Panc1 (cell line): ENCODE measurements around the gene NAA11. TPM values are rescaled to one million over a fixed set of nuclear protein-coding genes. Genes with fewer than 3 reads are reported as not detected.
"Not testable (repeated sequence)": the region's sequence is repeated elsewhere in the genome, so short reads cannot be mapped to it uniquely, and the experiment has no call there.

Experiments
- ATAC-seq: fragments of 200-7000 bp; cut with Tn5 transposase; 2 replicates; pipeline ENCODE4 v1.9.1; 2020; ENCODE audit warnings: mild to moderate bottlenecking, moderate library complexity
- BruUV-seq: library from RNA; stranded (reverse); fragments of 400-500 nt; replicated peaks from 2 replicates; lab custom pipeline; 2021; lab: Mats Ljungman, UMichigan
- CTCF ChIA-PET: fragments of 300-600 bp; sonication (Branson Sonifier 250); formaldehyde crosslinking; loops from one replicate; lab custom pipeline; 2022; ENCODE audit warnings: antibody characterized with exemption; lab: Charles Lee
- POLR2A ChIA-PET: fragments of 300-600 bp; sonication (Branson Sonifier 250); formaldehyde crosslinking; loops from one replicate; lab custom pipeline; 2022; ENCODE audit warnings: antibody characterized with exemption; lab: Charles Lee
- DNase-seq: peaks from one replicate; pipeline ENCODE4 v3.0.0-alpha.2; 2010; ENCODE audit warnings: low read depth, low spot score
- H3K27ac ChIP-seq: 2 replicates; pipeline ENCODE4 v1.5.1; 2011; ENCODE audit warnings: mild to moderate bottlenecking, low read length, inconsistent platforms
- H3K27me3 ChIP-seq: fragments of 200-500 bp; sonication (Bioruptor generic); 2 replicates; pipeline ENCODE4 v1.6.0; 2014; ENCODE audit warnings: low read length, inconsistent platforms; ENCODE audit not compliant: control insufficient read depth, insufficient read depth
- H3K36me3 ChIP-seq: fragments of 200-500 bp; sonication (Bioruptor generic); 2 replicates; pipeline ENCODE4 v1.5.1; 2014; ENCODE audit warnings: inconsistent platforms, mild to moderate bottlenecking, low read length, moderate library complexity; ENCODE audit not compliant: control insufficient read depth, insufficient read depth
- H3K4me1 ChIP-seq: 2 replicates; pipeline ENCODE4 v1.5.1; 2011; ENCODE audit warnings: inconsistent platforms, mild to moderate bottlenecking, low read length, moderate library complexity; ENCODE audit not compliant: control insufficient read depth, insufficient read depth
- H3K4me3 ChIP-seq, 2 experiments: 2 replicates each; pipeline ENCODE4 v1.5.1; 2011 to 2012; ENCODE audit warnings: low read depth in 2 of 2, low read length in 2 of 2, mild to moderate bottlenecking in 2 of 2, inconsistent platforms in 1 of 2, moderate library complexity in 1 of 2
- H3K9me3 ChIP-seq: fragments of 200-500 bp; sonication (Bioruptor generic); 2 replicates; pipeline ENCODE4 v1.5.1; 2014; ENCODE audit warnings: low read depth, mild to moderate bottlenecking, inconsistent platforms, low read length, moderate library complexity; ENCODE audit not compliant: control insufficient read depth, insufficient read depth
- POLR2AphosphoS5 ChIP-seq: IDR thresholded peaks from 2 replicates; pipeline ENCODE4 v1.6.1; 2012; ENCODE audit warnings: mild to moderate bottlenecking, low read depth, low read length, moderate library complexity
- SIN3A ChIP-seq: IDR thresholded peaks from 2 replicates; pipeline ENCODE4 v1.6.1; 2012; ENCODE audit warnings: low read depth, mild to moderate bottlenecking, low read length, moderate library complexity, borderline replicate concordance; ENCODE audit not compliant: insufficient read depth
- TCF7L2 ChIP-seq: IDR thresholded peaks from 2 replicates; pipeline ENCODE4 v1.6.1; 2011; ENCODE audit warnings: mild to moderate bottlenecking, low read depth, low read length, inconsistent platforms
- in situ Hi-C: cut with HindIII; loops from 2 replicates; pipeline ENCODE4 v1.10.0; 2016; ENCODE audit warnings: low sequenced_read_pairs, low pct_unique_long_range_greater_than_20kb
- intact Hi-C: fragments of 100-400 bp; cut with micrococcal nuclease; formaldehyde crosslinking; loops from one replicate; pipeline ENCODE4 v1.10.0; 2022; ENCODE audit not compliant: unreplicated experiment
- total RNA-seq: library from RNA; stranded (reverse); gene quantifications from one replicate; pipeline ENCODE4 v1.2.1, GENCODE V29; 2021; ENCODE audit not compliant: unreplicated experiment
- TF ChIP-seq, protein P1 (sequence below): fragments of 450-650 bp; IDR thresholded peaks from 2 replicates; pipeline ENCODE4 v1.5.1; 2017; ENCODE audit warnings: mild to moderate bottlenecking
- TF ChIP-seq, protein P2 (sequence below), 2 experiments: IDR thresholded peaks; 2 replicates each; pipeline ENCODE4 v1.6.1; 2011 to 2012; ENCODE audit warnings: low read depth in 2 of 2, control low read depth in 1 of 2, low read length in 1 of 2, mild to moderate bottlenecking in 1 of 2, moderate library complexity in 1 of 2; ENCODE audit not compliant: insufficient read depth in 1 of 2

Gene NAA11
- total RNA-seq, 1 experiment from 2014 or later: not detected

- POLR2A ChIA-PET: no interaction called here
- DNase-seq (no peak), ATAC-seq (no peak)
- CTCF ChIA-PET: no interaction called here
- in situ Hi-C loops (no loop called here), intact Hi-C loops (no loop called here)
- no peak overlapping the region for H3K4me3 ChIP-seq
- H3K27me3 ChIP-seq: no peaks in the 10 kb centered on the region
- H3K4me1 ChIP-seq: no peaks in the 10 kb centered on the region
- TF ChIP-seq SIN3A (no peak), POLR2AphosphoS5 (no peak), TCF7L2 (no peak)
- TF ChIP-seq, protein P1, sequence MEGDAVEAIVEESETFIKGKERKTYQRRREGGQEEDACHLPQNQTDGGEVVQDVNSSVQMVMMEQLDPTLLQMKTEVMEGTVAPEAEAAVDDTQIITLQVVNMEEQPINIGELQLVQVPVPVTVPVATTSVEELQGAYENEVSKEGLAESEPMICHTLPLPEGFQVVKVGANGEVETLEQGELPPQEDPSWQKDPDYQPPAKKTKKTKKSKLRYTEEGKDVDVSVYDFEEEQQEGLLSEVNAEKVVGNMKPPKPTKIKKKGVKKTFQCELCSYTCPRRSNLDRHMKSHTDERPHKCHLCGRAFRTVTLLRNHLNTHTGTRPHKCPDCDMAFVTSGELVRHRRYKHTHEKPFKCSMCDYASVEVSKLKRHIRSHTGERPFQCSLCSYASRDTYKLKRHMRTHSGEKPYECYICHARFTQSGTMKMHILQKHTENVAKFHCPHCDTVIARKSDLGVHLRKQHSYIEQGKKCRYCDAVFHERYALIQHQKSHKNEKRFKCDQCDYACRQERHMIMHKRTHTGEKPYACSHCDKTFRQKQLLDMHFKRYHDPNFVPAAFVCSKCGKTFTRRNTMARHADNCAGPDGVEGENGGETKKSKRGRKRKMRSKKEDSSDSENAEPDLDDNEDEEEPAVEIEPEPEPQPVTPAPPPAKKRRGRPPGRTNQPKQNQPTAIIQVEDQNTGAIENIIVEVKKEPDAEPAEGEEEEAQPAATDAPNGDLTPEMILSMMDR: no peak
- TF ChIP-seq, protein P2, sequence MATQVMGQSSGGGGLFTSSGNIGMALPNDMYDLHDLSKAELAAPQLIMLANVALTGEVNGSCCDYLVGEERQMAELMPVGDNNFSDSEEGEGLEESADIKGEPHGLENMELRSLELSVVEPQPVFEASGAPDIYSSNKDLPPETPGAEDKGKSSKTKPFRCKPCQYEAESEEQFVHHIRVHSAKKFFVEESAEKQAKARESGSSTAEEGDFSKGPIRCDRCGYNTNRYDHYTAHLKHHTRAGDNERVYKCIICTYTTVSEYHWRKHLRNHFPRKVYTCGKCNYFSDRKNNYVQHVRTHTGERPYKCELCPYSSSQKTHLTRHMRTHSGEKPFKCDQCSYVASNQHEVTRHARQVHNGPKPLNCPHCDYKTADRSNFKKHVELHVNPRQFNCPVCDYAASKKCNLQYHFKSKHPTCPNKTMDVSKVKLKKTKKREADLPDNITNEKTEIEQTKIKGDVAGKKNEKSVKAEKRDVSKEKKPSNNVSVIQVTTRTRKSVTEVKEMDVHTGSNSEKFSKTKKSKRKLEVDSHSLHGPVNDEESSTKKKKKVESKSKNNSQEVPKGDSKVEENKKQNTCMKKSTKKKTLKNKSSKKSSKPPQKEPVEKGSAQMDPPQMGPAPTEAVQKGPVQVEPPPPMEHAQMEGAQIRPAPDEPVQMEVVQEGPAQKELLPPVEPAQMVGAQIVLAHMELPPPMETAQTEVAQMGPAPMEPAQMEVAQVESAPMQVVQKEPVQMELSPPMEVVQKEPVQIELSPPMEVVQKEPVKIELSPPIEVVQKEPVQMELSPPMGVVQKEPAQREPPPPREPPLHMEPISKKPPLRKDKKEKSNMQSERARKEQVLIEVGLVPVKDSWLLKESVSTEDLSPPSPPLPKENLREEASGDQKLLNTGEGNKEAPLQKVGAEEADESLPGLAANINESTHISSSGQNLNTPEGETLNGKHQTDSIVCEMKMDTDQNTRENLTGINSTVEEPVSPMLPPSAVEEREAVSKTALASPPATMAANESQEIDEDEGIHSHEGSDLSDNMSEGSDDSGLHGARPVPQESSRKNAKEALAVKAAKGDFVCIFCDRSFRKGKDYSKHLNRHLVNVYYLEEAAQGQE (IDR thresholded peaks at IDR 0.05; ENCODE audit: insufficient read depth in 1 of 2, low read depth in 2 of 2, low read length in 1 of 2): no peak
- H3K27ac ChIP-seq: no peak overlapping the region
- BruUV-seq: no TSS peak
- H3K9me3 ChIP-seq: no peaks in the 10 kb centered on the region
- no peaks in the 10 kb centered on the region for H3K36me3 ChIP-seq
Observed at GRCh38 chr4:79281566-79282359, 44.1 kb downstream of the NAA11 start.

DNA sequence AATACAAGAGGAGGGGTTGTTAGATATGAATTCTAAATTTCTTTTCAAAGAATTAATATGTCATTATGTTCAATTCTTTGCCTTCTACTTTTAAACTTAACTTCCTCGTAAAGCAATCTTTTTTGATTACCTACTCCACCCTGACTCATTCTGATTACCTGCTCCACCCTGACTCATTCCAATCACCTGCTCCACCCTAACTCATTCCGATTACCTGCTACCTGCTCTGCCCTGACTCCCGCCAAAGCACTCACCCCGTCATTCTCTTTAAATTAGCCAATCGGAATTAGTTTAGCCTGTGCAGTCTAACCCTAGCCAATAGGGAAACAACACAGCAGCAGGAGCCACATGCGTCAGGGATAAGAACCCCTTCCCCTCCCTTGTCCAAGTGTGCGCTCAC lies 48.4 kb downstream of the NAA11 start:
- H3K9me3 ChIP-seq, H3K4me1 ChIP-seq, POLR2A ChIA-PET, H3K36me3 ChIP-seq, ATAC-seq, in situ Hi-C loops, H3K27ac ChIP-seq, DNase-seq, H3K27me3 ChIP-seq, CTCF ChIA-PET, intact Hi-C loops, H3K4me3 ChIP-seq, BruUV-seq: not testable (repeated sequence)

DNA sequence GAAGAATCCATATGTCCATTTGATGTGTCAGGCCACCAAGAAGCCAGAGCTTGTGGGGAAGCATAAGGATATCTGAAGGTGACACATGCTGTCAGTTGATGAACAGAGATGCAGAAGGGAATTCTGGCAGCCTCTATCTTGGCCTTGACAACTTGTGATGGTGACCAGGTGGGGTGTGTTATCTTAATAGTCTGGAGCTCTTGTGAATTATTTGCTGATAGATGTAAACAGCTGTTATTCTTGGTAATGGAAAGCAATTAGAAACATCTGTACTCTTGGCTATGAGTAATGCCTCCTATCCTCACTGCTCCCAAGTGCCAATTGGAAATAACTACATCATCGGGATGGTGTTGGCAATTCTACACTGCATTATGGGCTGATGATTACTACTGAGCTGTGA lies 51.9 kb downstream of the NAA11 start:
- ChIA-PET POLR2A (no interaction called here), CTCF (no interaction called here)
- no peaks in the 10 kb centered on the region for H3K9me3 ChIP-seq
- H3K4me1 ChIP-seq: no peaks in the 10 kb centered on the region
- no peak overlapping the region for H3K27ac ChIP-seq
- no peaks in the 10 kb centered on the region for H3K27me3 ChIP-seq
- H3K36me3 ChIP-seq: no peaks in the 10 kb centered on the region
- H3K4me3 ChIP-seq: no peak overlapping the region
- intact Hi-C loops: no loop called here
- TF ChIP-seq TCF7L2 (no peak), SIN3A (no peak), POLR2AphosphoS5 (no peak)
- TF ChIP-seq, protein P1: no peak
- TF ChIP-seq, protein P2 (IDR thresholded peaks at IDR 0.05; ENCODE audit: insufficient read depth in 1 of 2, low read depth in 2 of 2, low read length in 1 of 2): no peak
- in situ Hi-C loops: no loop called here
- no TSS peak for BruUV-seq
- ATAC-seq (no peak), DNase-seq (no peak)
